HG03342 (cell line): Measurements from ENCODE around the gene ENTPD1.
"Not testable (repeated sequence)": the region's sequence is repeated elsewhere in the genome, so short reads cannot be mapped to it uniquely, and the experiment has no call there.

Source experiments
- ATAC-seq: cut with Tn5 transposase; IDR thresholded peaks from one replicate; pipeline ENCODE4 v1.9.1; 2021; ENCODE audit warnings: mild to moderate bottlenecking, moderate library complexity; ENCODE audit not compliant: unreplicated experiment

Gene ENTPD1

GRCh38 chr10:95909561-95909960, 153.6 kb downstream of the ENTPD1 start:
- ATAC-seq, result no peak

GRCh38 chr10:95916039-95916438, 160.1 kb downstream of the ENTPD1 start:
- not testable (repeated sequence) for ATAC-seq
